C1 segment of cervical spinal cord (tissue), 14 donors: ENCODE measurements around the gene PRODH.
"Not testable (repeated sequence)": the region's sequence is repeated elsewhere in the genome, so short reads cannot be mapped to it uniquely, and the experiment has no call there.

ENCODE experiments used
- DNase-seq, 14 donors: peaks; one replicate each; lab custom pipeline; 2025; lab: John Stamatoyannopoulos, UW

The PRODH gene

DNA sequence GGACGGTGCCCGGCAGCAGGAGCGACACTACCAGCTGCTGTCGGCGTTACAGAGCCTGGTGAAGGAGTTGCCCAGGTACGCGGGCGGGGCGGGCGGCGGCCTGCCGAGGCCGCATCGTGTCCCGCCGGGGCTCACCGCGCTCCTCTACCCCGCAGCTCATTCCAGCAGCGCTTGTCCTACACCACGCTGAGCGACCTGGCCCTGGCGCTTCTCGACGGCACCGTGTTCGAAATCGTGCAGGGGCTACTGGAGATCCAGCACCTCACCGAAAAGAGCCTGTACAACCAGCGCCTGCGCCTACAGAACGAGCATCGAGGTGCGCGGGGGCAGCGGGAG is 29.7 kb downstream of the PRODH start:
- DNase-seq, result not testable (repeated sequence)

DNA sequence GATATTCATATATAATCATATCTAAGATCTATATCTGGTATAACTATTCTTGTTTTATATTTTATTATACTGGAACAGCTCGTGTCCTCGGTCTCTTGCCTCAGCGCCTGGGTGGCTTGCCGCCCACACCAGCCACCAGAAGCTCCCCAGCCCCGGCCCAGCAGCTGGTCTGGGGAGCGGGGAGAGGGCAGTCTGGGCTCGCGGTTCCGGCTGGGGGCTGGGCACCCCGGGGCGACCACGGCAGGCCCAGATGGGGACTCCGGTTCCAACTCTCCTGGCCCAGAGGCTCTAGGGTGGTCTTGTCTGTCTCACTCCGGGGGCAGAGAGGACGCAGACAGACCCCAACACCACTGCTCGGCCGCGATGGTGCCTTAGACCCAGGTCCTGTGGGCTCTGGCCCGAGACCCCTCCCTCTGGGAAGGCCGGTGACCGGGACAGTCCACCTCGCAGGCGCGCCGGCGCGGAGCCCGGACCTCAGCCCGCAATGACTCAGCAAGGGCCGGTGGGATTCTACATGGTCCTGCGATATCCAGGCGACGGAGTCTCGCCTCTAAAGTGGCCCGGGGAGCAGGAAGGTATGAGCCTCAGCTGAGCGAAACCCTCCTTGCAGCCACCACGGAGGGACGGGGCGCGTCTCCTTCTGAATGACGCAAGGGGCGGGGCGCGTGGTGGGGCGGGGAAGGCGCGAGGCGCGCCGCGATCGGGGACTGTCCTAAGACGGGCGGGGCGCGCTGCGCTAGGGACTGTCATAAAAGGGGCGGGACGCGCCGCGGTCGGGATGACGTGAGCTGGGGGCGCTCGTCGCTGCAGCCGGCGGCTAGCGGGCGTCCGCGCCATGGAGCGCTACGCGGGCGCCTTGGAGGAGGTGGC is 30.3 kb downstream of the PRODH start, which contains the start of gene DGCR6:
TSS of gene DGCR6 (plus strand) at position 781 of the 870 bp plus-strand sequence. CDS start at position 836, 55 bp downstream.
- DNase-seq, result no peak

DNA sequence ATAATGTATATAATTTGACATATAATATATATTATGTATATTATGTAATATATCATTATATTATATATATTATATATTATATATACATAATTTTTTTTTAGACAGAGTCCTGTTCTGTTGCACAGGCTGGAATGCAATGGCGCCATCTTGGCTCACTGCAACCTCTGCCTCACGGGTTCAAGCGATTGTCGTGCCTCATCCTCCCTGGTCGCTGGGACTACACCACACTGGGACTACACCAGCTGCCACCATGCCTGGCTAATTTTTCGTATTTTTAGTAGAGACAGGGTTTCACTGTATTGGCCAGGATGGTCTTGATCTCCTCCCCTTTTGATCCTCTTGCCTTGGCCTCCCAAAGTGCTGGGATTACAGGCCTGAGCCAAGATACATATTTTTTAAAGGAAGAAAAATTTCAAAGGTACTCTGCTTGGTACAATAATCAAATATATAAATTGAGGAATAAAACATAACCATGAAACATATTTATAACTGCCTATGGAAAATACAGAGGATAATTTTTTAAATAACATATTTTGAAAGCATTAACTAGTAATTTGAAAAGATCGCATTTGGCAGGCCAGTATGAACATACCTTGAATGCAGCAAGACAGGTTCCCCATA is 39.9 kb downstream of the PRODH start:
- not testable (repeated sequence) for DNase-seq

DNA sequence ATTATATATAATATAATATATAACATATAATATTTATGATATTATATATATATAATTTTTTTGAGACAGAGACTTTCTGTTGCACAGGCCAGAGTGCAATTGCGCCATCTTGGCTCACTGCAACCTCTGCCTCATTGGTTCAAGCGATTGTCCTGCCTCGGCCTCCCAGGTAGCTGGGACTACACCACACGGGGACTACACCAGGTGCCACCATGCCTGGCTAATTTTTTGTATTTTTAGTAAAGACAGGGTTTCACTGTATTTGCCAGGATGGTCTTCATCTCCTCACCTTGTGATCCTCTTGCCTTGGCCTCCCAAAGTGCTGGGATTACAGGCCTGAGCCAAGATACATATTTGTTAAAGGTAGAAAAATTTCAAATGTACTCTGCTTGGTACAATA is 42.3 kb downstream of the PRODH start:
- DNase-seq, result not testable (repeated sequence)

DNA sequence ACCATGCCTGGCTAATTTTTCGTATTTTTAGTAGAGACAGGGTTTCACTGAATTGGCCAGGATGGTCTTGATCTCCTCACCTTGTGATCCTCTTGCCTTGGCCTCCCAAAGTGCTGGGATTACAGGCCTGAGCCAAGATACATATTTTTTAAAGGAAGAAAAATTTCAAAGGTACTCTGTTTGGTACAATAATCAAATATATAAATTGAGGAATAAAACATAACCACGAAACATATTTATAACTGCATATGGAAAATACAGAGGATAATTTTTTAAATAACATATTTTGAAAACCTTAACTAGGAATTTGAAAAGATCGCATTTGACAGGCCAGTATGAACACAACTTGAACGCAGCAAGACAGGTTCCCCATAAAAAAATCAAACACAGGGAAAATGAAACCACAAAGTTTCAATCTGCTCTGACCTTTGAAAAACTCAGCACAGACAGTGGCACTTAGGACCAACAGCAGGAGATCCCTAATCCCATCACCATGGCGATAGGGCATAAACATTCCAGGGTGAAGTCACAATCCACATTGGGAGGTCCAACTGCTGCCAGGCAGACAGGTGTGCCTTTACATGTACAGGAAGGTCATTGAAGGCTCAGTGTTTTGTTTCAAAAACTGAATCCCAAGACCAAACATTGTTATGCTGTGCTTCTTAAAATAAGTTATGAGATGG is 45.4 kb downstream of the PRODH start:
- DNase-seq, result not testable (repeated sequence)

DNA sequence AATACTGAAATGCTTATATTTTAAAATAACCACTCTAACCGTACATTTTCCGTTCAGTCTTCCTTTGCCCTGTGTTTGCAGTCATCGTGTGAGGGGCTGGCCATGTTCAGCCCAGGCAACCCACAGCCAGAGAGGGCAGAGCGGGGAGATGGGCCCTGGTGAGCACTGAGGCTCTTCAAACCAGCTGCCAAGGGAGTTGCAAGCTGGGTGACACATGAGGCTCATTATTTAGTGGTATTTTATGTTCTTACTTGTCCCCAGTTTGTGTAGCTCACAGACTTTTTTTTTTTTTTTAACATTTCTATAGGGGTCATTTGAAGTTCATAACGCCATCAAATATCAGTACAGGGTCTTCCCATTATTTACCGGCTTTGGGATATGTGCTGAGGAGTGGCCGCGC is 48.0 kb downstream of the PRODH start:
- no peak for DNase-seq

DNA sequence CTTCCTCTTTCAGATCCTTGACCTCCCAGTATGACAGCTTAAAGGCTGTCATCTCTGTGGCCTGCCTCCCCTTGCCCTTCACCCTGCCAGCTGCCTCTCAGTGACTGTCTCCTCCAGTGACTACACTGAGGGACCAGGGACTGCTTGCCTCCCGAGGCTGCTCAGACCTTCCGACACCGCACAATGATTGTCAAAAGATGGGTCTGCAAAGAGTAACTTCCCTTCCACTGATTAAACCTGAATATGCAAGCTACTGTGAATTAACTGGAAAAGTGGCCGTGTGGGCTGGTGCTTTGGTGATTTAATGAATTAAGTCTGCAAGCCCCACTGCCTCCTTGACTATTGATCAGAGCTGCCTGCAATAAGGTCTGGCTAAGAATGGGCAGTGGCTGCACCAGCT is 51.6 kb downstream of the PRODH start:
- DNase-seq, result not testable (repeated sequence)

DNA sequence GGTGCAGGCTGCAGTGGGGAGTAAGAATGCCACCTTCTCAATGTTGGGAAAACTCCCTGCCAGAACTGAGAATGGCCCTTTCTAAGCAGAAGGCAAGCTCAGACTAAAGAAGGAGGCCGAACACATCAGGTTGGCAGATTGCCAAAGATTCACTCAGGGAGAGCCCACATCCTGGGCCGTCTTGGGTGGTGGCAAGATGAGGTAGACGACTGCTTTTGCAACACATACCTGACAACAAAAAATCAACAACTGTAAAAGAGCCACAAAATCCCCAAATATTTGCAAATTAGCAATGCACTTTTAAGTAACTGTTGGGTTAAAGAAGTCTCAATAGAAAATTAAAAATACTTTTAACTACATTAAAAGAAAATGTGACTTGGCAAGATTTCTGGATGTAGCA is 54.8 kb downstream of the PRODH start:
- not testable (repeated sequence) for DNase-seq
